Activated CD4-positive, alpha-beta T cell treated with anti-CD3 and anti-CD28 coated beads for 48 hours (primary cell): ENCODE data around the gene BSN.
A peak's percentile ranks its signal among the peaks of the same experiment; 100 is the strongest.
"Not testable (repeated sequence)": the region's sequence is repeated elsewhere in the genome, so short reads cannot be mapped to it uniquely, and the experiment has no call there.

Experiments used
- DNase-seq: peaks from one replicate; pipeline ENCODE4 v3.0.0-alpha.2; 2020

The BSN gene

GRCh38 chr3:49535971-49536874, 18.1 kb upstream of the BSN start:
- no peak for DNase-seq

GRCh38 chr3:49536875-49537533, 17.3 kb upstream of the BSN start:
- DNase-seq: no peak

GRCh38 chr3:49539659-49540560, 14.4 kb upstream of the BSN start:
- DNase-seq: peak; percentile 94

GRCh38 chr3:49552087-49552486, 2.2 kb upstream of the BSN start:
- no peak for DNase-seq

- DNase-seq: no peak
Measured at GRCh38 chr3:49553324-49553691, 969 bp upstream of the BSN start.

GRCh38 chr3:49554633-49555265, 472 bp downstream of the BSN start:
- DNase-seq: no peak

- no peak for DNase-seq
Measured at GRCh38 chr3:49556500-49557275, 2.4 kb downstream of the BSN start.

GRCh38 chr3:49563040-49563578, 8.8 kb downstream of the BSN start:
- no peak for DNase-seq

GRCh38 chr3:49563766-49564165, 9.5 kb downstream of the BSN start:
- no peak for DNase-seq

GRCh38 chr3:49566312-49566711, 12.0 kb downstream of the BSN start:
- no peak for DNase-seq

GRCh38 chr3:49567406-49567805, 13.1 kb downstream of the BSN start:
- DNase-seq: no peak

- DNase-seq: no peak
Measured at GRCh38 chr3:49568965-49569364, 14.7 kb downstream of the BSN start.

- no peak for DNase-seq
Measured at GRCh38 chr3:49570028-49570654, 15.9 kb downstream of the BSN start.

GRCh38 chr3:49582177-49582576, 27.9 kb downstream of the BSN start:
- no peak for DNase-seq

- DNase-seq: not testable (repeated sequence)
Measured at GRCh38 chr3:49585261-49585755, 31.0 kb downstream of the BSN start.

GRCh38 chr3:49591615-49592014, 37.3 kb downstream of the BSN start:
- no peak for DNase-seq

- no peak for DNase-seq
Measured at GRCh38 chr3:49593041-49593440, 38.8 kb downstream of the BSN start.

GRCh38 chr3:49600781-49601180, 46.5 kb downstream of the BSN start:
- no peak for DNase-seq

- DNase-seq: no peak
Measured at GRCh38 chr3:49601358-49602048, 47.2 kb downstream of the BSN start.

GRCh38 chr3:49602049-49602554, 47.8 kb downstream of the BSN start:
- DNase-seq: no peak
